Upper lobe of left lung (tissue), 6 donors: ENCODE results near the gene LDLRAD3. TPM values are rescaled to one million over a fixed set of nuclear protein-coding genes. Genes with fewer than 3 reads are reported as not detected.

Experiments
- ATAC-seq, 2 donors: fragments of 200-7000 bp; cut with Tn5 transposase; one replicate each; pipeline ENCODE4 v1.9.1; 2022; ENCODE audit warnings: mild to moderate bottlenecking in 2 of 2, moderate library complexity in 2 of 2; ENCODE audit not compliant: low FRiP score in 2 of 2
- DNase-seq, 2 donors: peaks; one replicate each; pipeline ENCODE4 v3.0.0-alpha.2; 2019 to 2020
- H3K27ac ChIP-seq, 4 donors: fragments of 200-600 bp; sonication (generic); one replicate each; pipeline ENCODE4 v1.5.1; 2016 to 2019
- H3K27me3 ChIP-seq, 4 donors: fragments of 200-600 bp; sonication (generic); one replicate each; pipeline ENCODE4 v1.5.1; 2017 to 2019
- H3K36me3 ChIP-seq, 4 donors: fragments of 200-600 bp; sonication (generic); one replicate each; pipeline ENCODE4 v1.5.1; 2016 to 2019
- H3K4me1 ChIP-seq, 4 donors: fragments of 200-600 bp; sonication (generic); one replicate each; pipeline ENCODE4 v1.5.1; 2018 to 2019
- H3K4me3 ChIP-seq, 4 donors: fragments of 200-600 bp; sonication (generic); one replicate each; pipeline ENCODE4 v1.5.1; 2017 to 2019; ENCODE audit warnings: mild to moderate bottlenecking in 2 of 4, moderate library complexity in 1 of 4
- H3K9me3 ChIP-seq, 4 donors: fragments of 200-600 bp; sonication (generic); one replicate each; pipeline ENCODE4 v1.5.1; 2018 to 2019
- CTCF ChIP-seq, 6 experiments: fragments of 450-650 bp in 4 of 6; fragments of 200-600 bp in 2 of 6; sonication (generic) in 2 of 6; IDR thresholded peaks; one replicate each; pipeline ENCODE4 v1.5.1; 2016 to 2019; ENCODE audit warnings: antibody characterized with exemption in 6 of 6
- EP300 ChIP-seq, 4 donors: sonication (generic); formaldehyde crosslinking; IDR thresholded peaks; one replicate each; pipeline ENCODE4 v1.5.1; 2017; ENCODE audit warnings: antibody characterized with exemption in 4 of 4, control low read depth in 2 of 4
- POLR2A ChIP-seq, 4 donors: fragments of 450-650 bp; IDR thresholded peaks; one replicate each; pipeline ENCODE4 v1.5.1; 2016 to 2017; ENCODE audit warnings: antibody characterized with exemption in 4 of 4, mild to moderate bottlenecking in 2 of 4
- POLR2AphosphoS5 ChIP-seq, 2 donors: sonication (generic); formaldehyde crosslinking; IDR thresholded peaks; one replicate each; pipeline ENCODE4 v1.5.1; 2017; ENCODE audit warnings: antibody characterized with exemption in 2 of 2
- WGBS, 2 donors: methylation state at CpG; one replicate each; pipeline ENCODE4 v1.1.5; 2017 to 2018; 5-methylcytosine and 5-hydroxymethylcytosine counted together
- total RNA-seq, 6 donors: library from RNA; depleted of rRNA in 4 of 6; stranded (reverse); fragments of >200 nt in 4 of 6; gene quantifications; one replicate each; pipeline versions ENCODE4 v1.1.0 to v1.2.1, GENCODE V29; 2016 to 2021
- donor health status: DM: no; HTN: no; CAD: no; lungs with moderate emphysema.
- donor health status: DM: no; HTN: yes; CAD: no; lungs with severe emphysema.

LDLRAD3 gene
- total RNA-seq, 6 donors from 2014 or later, result 4.4 to 16.8 (median 7.4) TPM

GRCh38 chr11:36142879-36143278, 199.0 kb downstream of the LDLRAD3 start:
- Histone ChIP-seq H3K4me3 (no peak overlapping the region), H3K27ac (no peak overlapping the region), H3K9me3 (no peaks in the 10 kb centered on the region), H3K36me3 (no peaks in the 10 kb centered on the region), H3K4me1 (no peaks in the 10 kb centered on the region), H3K27me3 (no peaks in the 10 kb centered on the region)
- no peak for TF ChIP-seq POLR2A (IDR thresholded peaks at IDR 0.05)
- no peak for TF ChIP-seq EP300 (IDR thresholded peaks at IDR 0.05)
- TF ChIP-seq POLR2AphosphoS5 (IDR thresholded peaks at IDR 0.05), result no peak
- TF ChIP-seq CTCF (IDR thresholded peaks at IDR 0.05), result no peak
- ATAC-seq, result no peak
- 95 to 97% methylated on average over 6 of the region's 6 CpGs for WGBS, 2 donors
- no peak for DNase-seq

GRCh38 chr11:36146437-36146836, 202.6 kb downstream of the LDLRAD3 start:
- TF ChIP-seq POLR2AphosphoS5 (IDR thresholded peaks at IDR 0.05) (no peak), POLR2A (IDR thresholded peaks at IDR 0.05) (no peak), EP300 (IDR thresholded peaks at IDR 0.05) (no peak), CTCF (IDR thresholded peaks at IDR 0.05) (no peak)
- WGBS, 2 donors, result 80 to 82% methylated on average over 5 of the region's 5 CpGs
- H3K27me3 ChIP-seq, result no peaks in the 10 kb centered on the region
- DNase-seq (no peak), ATAC-seq (no peak)
- H3K27ac ChIP-seq, result no peak overlapping the region
- H3K9me3 ChIP-seq, result no peaks in the 10 kb centered on the region
- H3K36me3 ChIP-seq, result no peaks in the 10 kb centered on the region
- no peak overlapping the region for H3K4me3 ChIP-seq
- peaks cover 0 to 11% (median 7%) of the 10 kb centered on the region in 4 donors for H3K4me1 ChIP-seq

- 21 to 44% methylated on average over 1 of the region's 1 CpG for WGBS, 2 donors
- H3K4me3 ChIP-seq, result no peak overlapping the region
- no peaks in the 10 kb centered on the region for H3K27me3 ChIP-seq
- no peak for ATAC-seq
- H3K9me3 ChIP-seq, result no peaks in the 10 kb centered on the region
- H3K36me3 ChIP-seq, result no peaks in the 10 kb centered on the region
- peaks cover 0 to 11% (median 7%) of the 10 kb centered on the region in 4 donors for H3K4me1 ChIP-seq
- H3K27ac ChIP-seq, result no peak overlapping the region
- DNase-seq, result no peak
- no peak for TF ChIP-seq EP300 (IDR thresholded peaks at IDR 0.05)
- no peak for TF ChIP-seq CTCF (IDR thresholded peaks at IDR 0.05)
- no peak for TF ChIP-seq POLR2A (IDR thresholded peaks at IDR 0.05)
- no peak for TF ChIP-seq POLR2AphosphoS5 (IDR thresholded peaks at IDR 0.05)
Measured at GRCh38 chr11:36147491-36147890, 203.6 kb downstream of the LDLRAD3 start.

GRCh38 chr11:36148701-36149100, 204.8 kb downstream of the LDLRAD3 start:
- 88 to 91% methylated on average over 3 of the region's 3 CpGs for WGBS, 2 donors
- TF ChIP-seq POLR2A (IDR thresholded peaks at IDR 0.05), result no peak
- TF ChIP-seq POLR2AphosphoS5 (IDR thresholded peaks at IDR 0.05), result no peak
- TF ChIP-seq CTCF (IDR thresholded peaks at IDR 0.05), result no peak
- no peak for TF ChIP-seq EP300 (IDR thresholded peaks at IDR 0.05)
- Histone ChIP-seq H3K4me3 (no peak overlapping the region), H3K4me1 (peaks cover 0 to 11% (median 7%) of the 10 kb centered on the region in 4 donors), H3K27ac (peak overlapping the region in 1 of 4 donors; percentile 55), H3K36me3 (no peaks in the 10 kb centered on the region), H3K27me3 (no peaks in the 10 kb centered on the region), H3K9me3 (no peaks in the 10 kb centered on the region)
- DNase-seq, result no peak
- no peak for ATAC-seq

- no peak overlapping the region for H3K4me3 ChIP-seq
- TF ChIP-seq POLR2AphosphoS5 (IDR thresholded peaks at IDR 0.05) (peak; percentile 76 to 86), POLR2A (IDR thresholded peaks at IDR 0.05) (peak in 1 of 4 donors; percentile 60), CTCF (IDR thresholded peaks at IDR 0.05) (peak in 5 of 6 experiments; percentile 15 to 43 (median 37)), EP300 (IDR thresholded peaks at IDR 0.05) (peak in 3 of 4 donors; percentile 41 to 98 (median 90))
- peak; percentile 92 to 93 for ATAC-seq
- 54 to 56% methylated on average over 8 of the region's 8 CpGs for WGBS, 2 donors
- H3K27me3 ChIP-seq, result no peaks in the 10 kb centered on the region
- peak overlapping the region in 2 of 4 donors; percentile 55 to 67 for H3K27ac ChIP-seq
- peak in 1 of 2 donors; percentile 78 for DNase-seq
- H3K9me3 ChIP-seq, result no peaks in the 10 kb centered on the region
- H3K36me3 ChIP-seq, result no peaks in the 10 kb centered on the region
- peaks cover 0 to 11% (median 7%) of the 10 kb centered on the region in 4 donors for H3K4me1 ChIP-seq
Measured at GRCh38 chr11:36149538-36150242, 205.8 kb downstream of the LDLRAD3 start.
